ENCODE results near the gene EHD2.
"Not testable (repeated sequence)": the region's sequence is repeated elsewhere in the genome, so short reads cannot be mapped to it uniquely, and the experiment has no call there.

The EHD2 gene

DNA sequence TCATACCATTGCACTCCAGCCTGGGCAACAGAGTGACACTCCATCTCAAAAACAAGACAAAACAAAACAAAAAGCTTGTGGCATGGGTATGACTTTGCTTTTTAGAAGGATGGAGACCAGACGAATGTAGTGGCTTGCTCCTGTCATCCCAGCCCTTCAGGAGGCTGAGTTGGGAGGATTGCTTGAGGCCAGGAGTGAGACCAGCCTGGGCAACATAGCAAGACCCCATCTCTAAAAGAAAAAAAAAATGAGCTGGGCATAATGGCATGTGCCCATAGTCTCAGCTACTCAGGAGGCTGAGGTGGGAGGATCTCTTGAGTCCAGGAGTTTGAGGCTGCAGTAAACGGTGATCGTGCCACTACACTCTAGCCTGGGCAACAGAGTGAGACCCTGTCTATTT is 48.9 kb downstream of the EHD2 start:
- no CpG with 5 or more reads among the region's 3 CpGs for WGBS (ENCODE audit: extremely low coverage, insufficient coverage, low lambda C conversion rate)
- H2BK15ac ChIP-seq (replicated peaks; ENCODE audit: low read depth), result no peak overlapping the region
- H3K4ac ChIP-seq (ENCODE audit: low read depth, low read length), result no peak overlapping the region
- H3K18ac ChIP-seq (ENCODE audit: low read length), result no peak overlapping the region
- H3K79me2 ChIP-seq (ENCODE audit: control insufficient read depth, insufficient read depth, low read length), result no peaks in the 10 kb centered on the region
- H3K9ac ChIP-seq (ENCODE audit: low read length), result no peak overlapping the region
- no peak overlapping the region for H4K5ac ChIP-seq (ENCODE audit: low read length)
- H2BK5ac ChIP-seq (ENCODE audit: low read length), result no peak overlapping the region
- no peak for DNase-seq
- H2AK5ac ChIP-seq (ENCODE audit: low read length), result no peak overlapping the region
- H3K4me2 ChIP-seq (ENCODE audit: low read length), result no peak overlapping the region
- no peak overlapping the region for H4K8ac ChIP-seq (ENCODE audit: low read depth, low read length)
- H3K79me1 ChIP-seq (ENCODE audit: low read length), result no peaks in the 10 kb centered on the region
- no peak overlapping the region for H3K4me3 ChIP-seq (ENCODE audit: low read length)
- no peak overlapping the region for H2BK120ac ChIP-seq (ENCODE audit: low read depth, low read length)
- no peaks in the 10 kb centered on the region for H3K27me3 ChIP-seq (ENCODE audit: insufficient read depth, low read length, poor library complexity)
- H3K4me1 ChIP-seq (ENCODE audit: control insufficient read depth, low read depth, low read length), result no peaks in the 10 kb centered on the region
- H3K36me3 ChIP-seq (ENCODE audit: control insufficient read depth, insufficient read depth, low read length), result peaks cover 4% of the 10 kb centered on the region
- no peak overlapping the region for H3K27ac ChIP-seq (ENCODE audit: low read depth, low read length)
- H3K23ac ChIP-seq (ENCODE audit: low read length), result no peak overlapping the region
- H3K56ac ChIP-seq (ENCODE audit: low read length), result no peak overlapping the region

DNA sequence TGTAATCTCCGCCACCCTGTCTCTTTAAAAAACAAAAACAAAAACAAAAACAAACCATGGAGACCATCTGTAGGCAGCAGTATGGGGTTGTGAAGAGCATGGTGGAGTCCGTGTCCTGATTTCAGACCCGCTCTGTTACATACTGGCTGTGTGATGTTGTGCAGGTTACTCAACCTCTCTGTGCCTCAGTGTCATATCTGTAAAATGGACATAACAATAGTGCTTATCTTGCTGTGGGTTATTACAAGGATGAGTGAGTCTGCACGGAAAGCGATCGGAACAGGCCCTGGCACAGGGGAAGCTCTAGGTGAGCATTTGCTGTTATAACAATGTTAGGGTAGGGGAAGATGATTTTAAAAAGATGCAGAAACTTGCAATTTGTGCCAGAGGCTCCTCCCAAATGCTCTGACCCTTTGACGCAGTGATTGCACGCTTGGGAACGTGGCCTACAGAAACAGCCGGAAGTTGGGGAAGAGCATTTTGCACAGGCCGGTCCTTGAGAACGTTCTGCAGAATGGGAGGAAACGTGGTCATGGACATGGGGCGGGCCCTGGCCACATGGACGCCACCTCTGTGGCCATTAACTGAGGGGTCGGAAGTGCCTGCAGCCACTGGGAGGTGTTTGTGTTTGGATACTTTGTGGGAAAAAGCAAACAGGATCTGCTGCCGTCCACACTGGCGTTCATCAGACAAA is 49.5 kb downstream of the EHD2 start:
- Histone ChIP-seq H3K27me3 (ENCODE audit: insufficient read depth, low read length, poor library complexity) (no peaks in the 10 kb centered on the region), H2BK120ac (ENCODE audit: low read depth, low read length) (no peak overlapping the region), H3K4ac (ENCODE audit: low read depth, low read length) (no peak overlapping the region), H3K27ac (ENCODE audit: low read depth, low read length) (no peak overlapping the region), H3K23ac (ENCODE audit: low read length) (no peak overlapping the region), H4K5ac (ENCODE audit: low read length) (no peak overlapping the region), H3K56ac (ENCODE audit: low read length) (no peak overlapping the region), H2BK15ac (replicated peaks; ENCODE audit: low read depth) (no peak overlapping the region), H2BK5ac (ENCODE audit: low read length) (no peak overlapping the region), H3K79me1 (ENCODE audit: low read length) (no peaks in the 10 kb centered on the region), H2AK5ac (ENCODE audit: low read length) (no peak overlapping the region), H3K9ac (ENCODE audit: low read length) (no peak overlapping the region), H4K8ac (ENCODE audit: low read depth, low read length) (no peak overlapping the region), H3K4me2 (ENCODE audit: low read length) (no peak overlapping the region), H3K18ac (ENCODE audit: low read length) (no peak overlapping the region), H3K4me3 (ENCODE audit: low read length) (no peak overlapping the region), H3K79me2 (ENCODE audit: control insufficient read depth, insufficient read depth, low read length) (no peaks in the 10 kb centered on the region), H3K4me1 (ENCODE audit: control insufficient read depth, low read depth, low read length) (no peaks in the 10 kb centered on the region), H3K36me3 (ENCODE audit: control insufficient read depth, insufficient read depth, low read length) (peaks cover 1% of the 10 kb centered on the region)
- DNase-seq, result no peak
- WGBS (ENCODE audit: extremely low coverage, insufficient coverage, low lambda C conversion rate), result no CpG with 5 or more reads among the region's 18 CpGs

DNA sequence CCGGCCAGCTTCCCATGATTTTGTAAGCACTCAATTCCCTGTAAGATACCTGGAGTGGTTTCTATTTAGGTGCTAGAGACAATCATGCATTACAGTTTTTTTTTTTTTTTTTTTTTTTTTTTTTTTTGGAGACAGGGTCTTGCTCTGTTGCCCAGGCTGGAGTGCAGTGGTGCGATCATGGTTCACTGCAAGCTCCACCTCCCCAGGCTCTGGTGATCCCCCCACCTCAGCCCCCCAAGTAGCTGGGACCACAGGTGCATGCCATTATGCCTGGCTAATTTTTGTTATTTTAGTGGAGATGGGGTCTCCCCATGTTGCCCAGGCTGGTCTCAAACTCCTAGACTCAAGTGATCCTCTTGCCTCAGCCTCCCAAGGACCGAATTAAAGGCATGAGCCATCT is 51.5 kb downstream of the EHD2 start:
- H3K36me3 ChIP-seq (ENCODE audit: control insufficient read depth, insufficient read depth, low read length); H3K79me2 ChIP-seq (ENCODE audit: control insufficient read depth, insufficient read depth, low read length); H3K56ac ChIP-seq (ENCODE audit: low read length); H3K23ac ChIP-seq (ENCODE audit: low read length); H2AK5ac ChIP-seq (ENCODE audit: low read length); DNase-seq; H2BK120ac ChIP-seq (ENCODE audit: low read depth, low read length); H3K4ac ChIP-seq (ENCODE audit: low read depth, low read length); H3K9ac ChIP-seq (ENCODE audit: low read length); H4K8ac ChIP-seq (ENCODE audit: low read depth, low read length); H3K27me3 ChIP-seq (ENCODE audit: insufficient read depth, low read length, poor library complexity); H3K4me3 ChIP-seq (ENCODE audit: low read length); H2BK15ac ChIP-seq (replicated peaks; ENCODE audit: low read depth); H3K27ac ChIP-seq (ENCODE audit: low read depth, low read length); H3K4me1 ChIP-seq (ENCODE audit: control insufficient read depth, low read depth, low read length); H3K18ac ChIP-seq (ENCODE audit: low read length); H4K5ac ChIP-seq (ENCODE audit: low read length); H2BK5ac ChIP-seq (ENCODE audit: low read length); H3K79me1 ChIP-seq (ENCODE audit: low read length); H3K4me2 ChIP-seq (ENCODE audit: low read length): not testable (repeated sequence)
- WGBS (ENCODE audit: extremely low coverage, insufficient coverage, low lambda C conversion rate), result no CpG with 5 or more reads among the region's 3 CpGs

GRCh38 chr19:47765523-47766358 is 52.5 kb downstream of the EHD2 start:
- DNase-seq, result peak; percentile 88
- H3K36me3 ChIP-seq (ENCODE audit: control insufficient read depth, insufficient read depth, low read length), result no peaks in the 10 kb centered on the region
- no peak overlapping the region for H2BK120ac ChIP-seq (ENCODE audit: low read depth, low read length)
- H3K9ac ChIP-seq (ENCODE audit: low read length), result peak overlapping the region; percentile 7
- no peak overlapping the region for H3K4me3 ChIP-seq (ENCODE audit: low read length)
- no peak overlapping the region for H3K27ac ChIP-seq (ENCODE audit: low read depth, low read length)
- H3K4ac ChIP-seq (ENCODE audit: low read depth, low read length), result peak overlapping the region; percentile 58
- no peak overlapping the region for H3K4me2 ChIP-seq (ENCODE audit: low read length)
- no peak overlapping the region for H3K23ac ChIP-seq (ENCODE audit: low read length)
- H3K79me2 ChIP-seq (ENCODE audit: control insufficient read depth, insufficient read depth, low read length), result no peaks in the 10 kb centered on the region
- peak overlapping the region; percentile 44 for H3K56ac ChIP-seq (ENCODE audit: low read length)
- no peaks in the 10 kb centered on the region for H3K79me1 ChIP-seq (ENCODE audit: low read length)
- H3K18ac ChIP-seq (ENCODE audit: low read length), result no peak overlapping the region
- no peaks in the 10 kb centered on the region for H3K27me3 ChIP-seq (ENCODE audit: insufficient read depth, low read length, poor library complexity)
- no CpG with 5 or more reads among the region's 19 CpGs for WGBS (ENCODE audit: extremely low coverage, insufficient coverage, low lambda C conversion rate)
- no peak overlapping the region for H4K5ac ChIP-seq (ENCODE audit: low read length)
- H2BK5ac ChIP-seq (ENCODE audit: low read length), result no peak overlapping the region
- H4K8ac ChIP-seq (ENCODE audit: low read depth, low read length), result no peak overlapping the region
- no peaks in the 10 kb centered on the region for H3K4me1 ChIP-seq (ENCODE audit: control insufficient read depth, low read depth, low read length)
- H2BK15ac ChIP-seq (replicated peaks; ENCODE audit: low read depth), result no peak overlapping the region
- no peak overlapping the region for H2AK5ac ChIP-seq (ENCODE audit: low read length)

GRCh38 chr19:47766359-47766620 is 53.1 kb downstream of the EHD2 start:
- Histone ChIP-seq H3K36me3 (ENCODE audit: control insufficient read depth, insufficient read depth, low read length) (no peaks in the 10 kb centered on the region), H2BK15ac (replicated peaks; ENCODE audit: low read depth) (no peak overlapping the region), H2BK120ac (ENCODE audit: low read depth, low read length) (no peak overlapping the region), H3K27me3 (ENCODE audit: insufficient read depth, low read length, poor library complexity) (no peaks in the 10 kb centered on the region), H3K18ac (ENCODE audit: low read length) (no peak overlapping the region), H3K4me3 (ENCODE audit: low read length) (no peak overlapping the region), H3K9ac (ENCODE audit: low read length) (peak overlapping the region; percentile 7), H3K4me2 (ENCODE audit: low read length) (no peak overlapping the region), H3K27ac (ENCODE audit: low read depth, low read length) (no peak overlapping the region), H3K79me1 (ENCODE audit: low read length) (no peaks in the 10 kb centered on the region), H4K5ac (ENCODE audit: low read length) (no peak overlapping the region), H2BK5ac (ENCODE audit: low read length) (no peak overlapping the region), H3K23ac (ENCODE audit: low read length) (no peak overlapping the region), H3K4ac (ENCODE audit: low read depth, low read length) (no peak overlapping the region), H4K8ac (ENCODE audit: low read depth, low read length) (no peak overlapping the region), H3K4me1 (ENCODE audit: control insufficient read depth, low read depth, low read length) (no peaks in the 10 kb centered on the region), H2AK5ac (ENCODE audit: low read length) (no peak overlapping the region), H3K56ac (ENCODE audit: low read length) (peak overlapping the region; percentile 38), H3K79me2 (ENCODE audit: control insufficient read depth, insufficient read depth, low read length) (no peaks in the 10 kb centered on the region)
- no peak for DNase-seq
- no CpG with 5 or more reads among the region's 7 CpGs for WGBS (ENCODE audit: extremely low coverage, insufficient coverage, low lambda C conversion rate)
